Gastrocnemius medialis (tissue), 4 donors: ENCODE measurements around the gene CAPZA2. TPM values are rescaled to one million over a fixed set of nuclear protein-coding genes. Genes with fewer than 3 reads are reported as not detected.
"Not testable (repeated sequence)": the region's sequence is repeated elsewhere in the genome, so short reads cannot be mapped to it uniquely, and the experiment has no call there.

Source experiments
- ATAC-seq, 2 donors: fragments of 150-250 bp; one replicate each; pipeline ENCODE4 v1.9.1; 2016
- DNase-seq, 2 donors: peaks; one replicate each; pipeline ENCODE4 v3.0.0-alpha.2; 2019
- H3K27ac ChIP-seq, 4 donors: fragments of 200-600 bp; sonication (generic); 1 replicate in 1 of 4; 2 replicates in 3 of 4; pipeline ENCODE4 v1.5.1; 2016 to 2018; ENCODE audit warnings: mild to moderate bottlenecking in 2 of 4, moderate library complexity in 1 of 4
- H3K27me3 ChIP-seq, 3 donors: fragments of 200-600 bp; sonication (generic) in 2 of 3; 1 replicate in 1 of 3; 2 replicates in 2 of 3; pipeline versions ENCODE4 v1.5.1 to v1.6.0; 2016 to 2019; ENCODE audit warnings: mild to moderate bottlenecking in 1 of 3, moderate library complexity in 1 of 3
- H3K36me3 ChIP-seq, 2 donors: fragments of 200-600 bp; sonication (generic) in 1 of 2; one replicate each; pipeline ENCODE4 v1.5.1; 2017 to 2018
- H3K4me1 ChIP-seq, 2 donors: fragments of 200-600 bp; sonication (generic) in 1 of 2; one replicate each; pipeline ENCODE4 v1.5.1; 2016 to 2017; ENCODE audit warnings: mild to moderate bottlenecking in 2 of 2
- H3K4me3 ChIP-seq, 4 donors: fragments of 200-600 bp; sonication (generic) in 3 of 4; 1 replicate in 1 of 4; 2 replicates in 3 of 4; pipeline ENCODE4 v1.5.1; 2016 to 2019; ENCODE audit warnings: mild to moderate bottlenecking in 2 of 4
- H3K9me3 ChIP-seq, 3 donors: fragments of 200-600 bp; sonication (generic) in 2 of 3; 1 replicate in 1 of 3; 2 replicates in 2 of 3; pipeline ENCODE4 v1.5.1; 2016 to 2019
- CTCF ChIP-seq, 5 experiments: fragments of 450-650 bp in 3 of 5; fragments of 200-600 bp in 2 of 5; sonication (generic) in 2 of 5; IDR thresholded peaks in 4 of 5; conservative IDR thresholded peaks in 1 of 5; 1 replicate in 4 of 5; 2 replicates in 1 of 5; pipeline ENCODE4 v1.5.1; 2016 to 2019; ENCODE audit warnings: antibody characterized with exemption in 5 of 5, mild to moderate bottlenecking in 3 of 5, moderate library complexity in 3 of 5
- POLR2A ChIP-seq, 2 donors: fragments of 450-650 bp; IDR thresholded peaks; one replicate each; pipeline ENCODE4 v1.6.1; 2017; ENCODE audit warnings: antibody characterized with exemption in 2 of 2, mild to moderate bottlenecking in 2 of 2, moderate library complexity in 2 of 2
- in situ Hi-C, 4 donors: fragments of 200-750 bp; cut with MboI; loops; one replicate each; pipeline versions ENCODE4 v1.15.0 to v1.8.0; 2017; ENCODE audit warnings: low sequenced_read_pairs in 4 of 4
- intact Hi-C: fragments of 100-400 bp; cut with DNase I; formaldehyde crosslinking; loops from one replicate; pipeline ENCODE4 v1.15.1; 2023; ENCODE audit warnings: low total_unique reads
- total RNA-seq, 4 donors: library from RNA; depleted of rRNA; stranded (reverse); fragments of >200 nt; gene quantifications; one replicate each; pipeline versions ENCODE4 v1.1.0 to v1.2.3, GENCODE V29; 2016

Gene CAPZA2
- total RNA-seq, 4 donors from 2014 or later: 110 to 158 (median 137) TPM

GRCh38 chr7:116967983-116968382 is 105.6 kb downstream of the CAPZA2 start:
- in situ Hi-C loops: no loop called here

DNA sequence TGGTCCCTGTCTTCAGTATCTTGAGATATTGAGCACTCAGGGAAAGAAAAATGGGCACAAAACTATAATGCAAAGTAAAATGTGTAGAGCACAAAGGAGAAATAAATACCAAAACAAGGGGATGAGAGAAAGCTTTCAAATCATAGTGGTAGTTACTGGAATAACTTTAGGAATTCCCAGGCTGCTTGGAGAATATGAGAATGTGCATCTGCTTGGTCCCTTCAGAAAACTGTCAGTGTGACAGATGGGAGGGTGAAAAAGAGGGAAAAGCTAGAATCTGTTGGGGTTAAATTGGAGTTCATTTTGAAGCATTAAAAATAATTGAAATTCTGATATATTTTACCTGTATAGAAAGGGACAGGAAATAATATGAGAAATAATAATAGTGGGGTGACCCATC is 106.2 kb downstream of the CAPZA2 start:
- H3K27ac ChIP-seq: no peak overlapping the region
- intact Hi-C loops (no loop called here), in situ Hi-C loops (no loop called here)
- ATAC-seq: no peak
- H3K27me3 ChIP-seq: no peaks in the 10 kb centered on the region
- H3K36me3 ChIP-seq: no peaks in the 10 kb centered on the region
- DNase-seq: no peak
- H3K4me3 ChIP-seq: no peak overlapping the region
- no peak for TF ChIP-seq CTCF (IDR thresholded peaks at IDR 0.05 in 4 of 5, conservative IDR thresholded peaks at IDR 0.05 in 1 of 5)
- TF ChIP-seq POLR2A (IDR thresholded peaks at IDR 0.05): no peak
- H3K9me3 ChIP-seq: no peaks in the 10 kb centered on the region
- H3K4me1 ChIP-seq: peaks cover 24 to 31% of the 10 kb centered on the region in 2 donors

More at GRCh38 chr7:116967983-116968382, 105.6 kb downstream of the CAPZA2 start:
- H3K4me3 ChIP-seq: no peak overlapping the region
- H3K27me3 ChIP-seq: no peaks in the 10 kb centered on the region
- H3K27ac ChIP-seq: no peak overlapping the region
- TF ChIP-seq POLR2A (IDR thresholded peaks at IDR 0.05): no peak
- no peak for TF ChIP-seq CTCF (IDR thresholded peaks at IDR 0.05 in 4 of 5, conservative IDR thresholded peaks at IDR 0.05 in 1 of 5)
- H3K36me3 ChIP-seq: no peaks in the 10 kb centered on the region
- H3K9me3 ChIP-seq: no peaks in the 10 kb centered on the region
- no peak for DNase-seq
- peaks cover 24 to 38% of the 10 kb centered on the region in 2 donors for H3K4me1 ChIP-seq
- ATAC-seq: no peak
- intact Hi-C loops: no loop called here

GRCh38 chr7:116969371-116969902 is 107.0 kb downstream of the CAPZA2 start:
- Histone ChIP-seq H3K27me3 (no peaks in the 10 kb centered on the region), H3K4me1 (peaks cover 20 to 31% of the 10 kb centered on the region in 2 donors), H3K36me3 (no peaks in the 10 kb centered on the region), H3K9me3 (no peaks in the 10 kb centered on the region), H3K27ac (no peak overlapping the region), H3K4me3 (no peak overlapping the region)
- no peak for TF ChIP-seq CTCF (IDR thresholded peaks at IDR 0.05 in 4 of 5, conservative IDR thresholded peaks at IDR 0.05 in 1 of 5)
- TF ChIP-seq POLR2A (IDR thresholded peaks at IDR 0.05): no peak
- intact Hi-C loops: no loop called here
- in situ Hi-C loops: no loop called here
- DNase-seq (no peak), ATAC-seq (no peak)

DNA sequence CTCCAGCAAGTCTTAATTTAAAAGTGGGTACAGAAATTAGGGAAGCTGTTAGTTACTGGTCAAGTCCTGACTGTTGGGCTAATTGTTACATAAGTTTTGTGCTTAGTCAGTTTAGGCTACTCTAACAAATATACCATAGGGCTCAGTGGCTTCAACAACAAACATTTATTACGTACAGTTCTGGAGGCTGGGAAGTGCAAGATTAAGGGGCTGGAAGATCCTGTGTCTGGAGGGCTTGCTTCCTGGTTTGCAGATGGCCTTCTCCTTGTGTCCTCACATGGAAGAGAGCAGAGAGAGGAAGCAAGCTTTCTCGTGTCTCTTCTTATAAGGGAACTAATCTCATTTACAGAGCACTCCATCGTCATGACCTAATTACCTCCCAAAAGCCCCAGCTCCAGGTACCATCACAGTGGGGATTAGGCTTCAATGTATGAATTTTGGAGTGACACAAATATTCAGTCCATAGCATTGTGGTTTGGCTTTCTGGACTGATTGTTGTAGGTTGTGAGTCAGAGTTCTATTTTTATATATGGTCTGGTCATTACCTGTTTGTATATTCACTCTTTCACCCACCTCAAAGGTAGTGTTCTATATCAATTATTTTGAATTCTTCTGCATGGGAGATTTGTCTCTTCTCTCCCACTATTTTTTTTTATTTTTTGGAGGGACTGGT is 108.0 kb downstream of the CAPZA2 start:
- Histone ChIP-seq H3K9me3 (no peaks in the 10 kb centered on the region), H3K4me3 (no peak overlapping the region), H3K36me3 (no peaks in the 10 kb centered on the region), H3K27ac (no peak overlapping the region), H3K4me1 (peaks cover 20 to 31% of the 10 kb centered on the region in 2 donors), H3K27me3 (no peaks in the 10 kb centered on the region)
- DNase-seq (no peak), ATAC-seq (peak in 1 of 2 donors; percentile 56)
- intact Hi-C loops (no loop called here), in situ Hi-C loops (no loop called here)
- no peak for TF ChIP-seq CTCF (IDR thresholded peaks at IDR 0.05 in 4 of 5, conservative IDR thresholded peaks at IDR 0.05 in 1 of 5)
- TF ChIP-seq POLR2A (IDR thresholded peaks at IDR 0.05): no peak

- ATAC-seq, intact Hi-C loops, H3K36me3 ChIP-seq, H3K9me3 ChIP-seq, H3K27ac ChIP-seq, H3K27me3 ChIP-seq, DNase-seq, H3K4me3 ChIP-seq, in situ Hi-C loops: not testable (repeated sequence)
- H3K4me1 ChIP-seq: peaks cover 20 to 25% of the 10 kb centered on the region in 2 donors
Measured at GRCh38 chr7:116971153-116971552, 108.8 kb downstream of the CAPZA2 start.

Other genes with a start within 250 kb of the CAPZA2 start
- gene MET, start 190.4 kb upstream of the CAPZA2 start, total RNA-seq: 10 to 100 TPM; 15.9 to 36.8 (median 28.7) TPM
- gene ST7, start 90.9 kb downstream of the CAPZA2 start, total RNA-seq: 10 to 100 TPM in 3 of 4 donors, 1 to 10 TPM in 1; 5.5 to 14.5 (median 11.9) TPM